Brain microvascular endothelial cell (primary cell): ENCODE results near the gene SEC31A.
A peak's percentile ranks its signal among the peaks of the same experiment; 100 is the strongest.
"Not testable (repeated sequence)": the region's sequence is repeated elsewhere in the genome, so short reads cannot be mapped to it uniquely, and the experiment has no call there.

ENCODE experiments used
- DNase-seq: peaks from one replicate; pipeline ENCODE4 v3.0.0-alpha.2; 2020
- H3K27ac ChIP-seq: fragments of 250-450 bp; sonication (Bioruptor Pico); 2 replicates; pipeline ENCODE4 v1.5.1; 2020; ENCODE audit warnings: mild to moderate bottlenecking, moderate library complexity
- H3K27me3 ChIP-seq: fragments of 250-450 bp; sonication (Bioruptor Pico); replicated peaks from 2 replicates; pipeline ENCODE4 v1.5.1; 2020; ENCODE audit warnings: mild to moderate bottlenecking
- H3K36me3 ChIP-seq: fragments of 250-450 bp; sonication (Bioruptor Pico); replicated peaks from 2 replicates; pipeline ENCODE4 v1.5.1; 2020; ENCODE audit warnings: mild to moderate bottlenecking
- H3K4me3 ChIP-seq: 2 replicates; pipeline ENCODE4 v1.5.1; 2011; ENCODE audit warnings: low read depth, mild to moderate bottlenecking, control low read depth, low read length, moderate library complexity
- CTCF ChIP-seq: IDR thresholded peaks from 2 replicates; pipeline ENCODE4 v1.5.1; 2011; ENCODE audit warnings: low read depth, mild to moderate bottlenecking, moderate library complexity, low read length, control low read depth, inconsistent platforms; ENCODE audit errors: missing control alignments
- in situ Hi-C: cut with HindIII; loops from 2 replicates; pipeline ENCODE4 v1.10.0; 2017; ENCODE audit warnings: low sequenced_read_pairs, low pct_ligation_motif_present

Gene SEC31A

GRCh38 chr4:82885410-82885809 lies 5.5 kb downstream of the SEC31A start:
- no peak overlapping the region for H3K27ac ChIP-seq
- no peak for TF ChIP-seq CTCF
- H3K36me3 ChIP-seq: peaks cover 15% of the 10 kb centered on the region
- no peaks in the 10 kb centered on the region for H3K27me3 ChIP-seq
- DNase-seq: no peak
- no peak overlapping the region for H3K4me3 ChIP-seq
- in situ Hi-C loops: no loop called here

DNA sequence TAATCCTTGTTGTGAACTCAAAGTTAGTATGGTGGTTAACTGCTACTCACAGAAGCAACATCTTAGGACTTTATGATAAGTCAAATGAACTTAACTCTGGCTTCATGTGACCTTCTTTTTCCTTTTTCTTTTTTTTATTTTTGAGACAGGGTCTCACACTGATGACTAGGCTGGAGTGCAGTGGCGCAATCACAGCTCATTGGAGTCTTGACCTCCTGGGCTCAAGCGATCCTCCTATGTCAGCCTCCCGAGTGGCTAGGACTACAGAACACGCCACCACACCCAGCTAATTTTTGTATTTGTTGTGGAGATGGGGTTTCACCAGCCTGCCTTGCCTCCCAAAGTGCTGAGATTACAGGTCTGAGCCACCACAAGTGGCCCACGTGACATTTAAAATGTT lies 22.4 kb downstream of the SEC31A start:
- TF ChIP-seq CTCF: no peak
- in situ Hi-C loops: no loop called here
- H3K36me3 ChIP-seq: peaks cover 75% of the 10 kb centered on the region
- no peak overlapping the region for H3K4me3 ChIP-seq
- no peak overlapping the region for H3K27ac ChIP-seq
- H3K27me3 ChIP-seq: no peaks in the 10 kb centered on the region
- DNase-seq: no peak

DNA sequence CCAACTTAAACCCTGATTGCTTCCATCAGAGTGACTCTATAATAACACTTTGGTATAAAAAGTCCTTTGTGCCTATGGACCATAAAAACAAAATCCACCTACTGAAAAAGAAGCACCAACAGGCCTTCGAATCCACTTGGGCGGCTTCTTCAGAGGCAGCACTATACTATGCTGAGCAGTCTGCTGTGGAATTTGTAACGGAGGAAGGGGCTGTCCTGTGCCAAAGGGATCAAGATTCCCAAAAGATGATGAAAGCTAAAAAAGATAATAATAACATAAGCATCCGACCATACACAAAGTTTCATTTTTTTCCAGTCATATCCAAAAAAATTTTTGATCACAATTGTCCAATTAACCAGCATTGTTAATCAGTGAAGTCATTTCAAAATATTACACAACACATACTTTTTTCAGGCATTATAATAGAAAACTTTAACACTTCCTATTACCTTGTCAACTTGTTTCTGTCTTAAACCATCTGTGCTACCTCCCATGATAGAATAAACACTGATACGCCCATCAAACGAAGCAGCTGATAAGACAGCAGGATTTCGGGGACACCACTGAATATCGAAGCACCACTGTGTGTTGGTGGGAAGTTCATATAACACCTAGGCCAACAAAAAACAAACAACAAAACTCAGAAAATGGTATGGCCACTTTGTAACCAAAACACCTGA lies 24.1 kb downstream of the SEC31A start:
- Histone ChIP-seq H3K27me3 (no peaks in the 10 kb centered on the region), H3K36me3 (peaks cover 72% of the 10 kb centered on the region), H3K27ac (peak overlapping the region; percentile 83), H3K4me3 (no peak overlapping the region)
- DNase-seq: no peak
- in situ Hi-C loops: no loop called here
- TF ChIP-seq CTCF: no peak

DNA sequence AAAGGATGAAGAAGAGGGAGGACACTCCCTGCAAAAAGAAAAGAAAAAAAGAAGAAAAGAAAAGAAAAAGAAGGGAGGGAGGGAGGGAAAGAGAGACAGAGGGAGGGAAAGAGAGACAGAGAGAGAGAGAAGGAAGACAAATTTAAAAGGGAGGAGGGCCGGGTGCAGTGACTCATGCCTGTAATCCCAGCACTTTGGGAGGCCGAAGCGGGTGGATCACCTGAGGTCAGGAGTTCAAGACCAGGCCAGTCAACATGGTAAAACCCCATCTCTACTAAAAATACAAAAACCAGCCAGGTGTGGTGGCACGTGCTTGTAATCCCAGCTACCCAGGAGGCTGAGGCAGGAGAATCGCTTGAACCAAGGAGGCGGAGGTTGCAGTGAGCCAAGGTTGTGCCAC lies 24.9 kb downstream of the SEC31A start:
- Histone ChIP-seq H3K27ac (peak overlapping the region; percentile 83), H3K36me3 (peaks cover 71% of the 10 kb centered on the region)
- in situ Hi-C loops, H3K27me3 ChIP-seq, H3K4me3 ChIP-seq: not testable (repeated sequence)
- DNase-seq: peak; percentile 31

GRCh38 chr4:82865592-82865991 lies 25.4 kb downstream of the SEC31A start:
- H3K27ac ChIP-seq: peak overlapping the region; percentile 83

More at GRCh38 chr4:82865592-82865991, 25.4 kb downstream of the SEC31A start:
- Histone ChIP-seq H3K36me3 (peaks cover 68% of the 10 kb centered on the region), H3K4me3 (no peak overlapping the region), H3K27me3 (no peaks in the 10 kb centered on the region)
- in situ Hi-C loops: no loop called here
- TF ChIP-seq CTCF: no peak
- DNase-seq: peak; percentile 75
